Sigmoid colon (tissue), 7 donors: Measurements from ENCODE around the gene ADM2. TPM values are rescaled to one million over a fixed set of nuclear protein-coding genes. Genes with fewer than 3 reads are reported as not detected.

ENCODE experiments used
- DNase-seq: peaks from one replicate; pipeline ENCODE4 v3.0.0-alpha.2; 2019
- H3K27ac ChIP-seq, 4 donors: fragments of 200-600 bp; sonication (generic); one replicate each; pipeline ENCODE4 v1.5.1; 2016 to 2019; ENCODE audit warnings: mild to moderate bottlenecking in 1 of 4
- H3K27me3 ChIP-seq, 3 donors: fragments of 200-600 bp; sonication (generic); one replicate each; pipeline ENCODE4 v1.5.1; 2019; ENCODE audit warnings: mild to moderate bottlenecking in 1 of 3
- H3K36me3 ChIP-seq, 4 donors: fragments of 200-600 bp; sonication (generic); one replicate each; pipeline ENCODE4 v1.5.1; 2016 to 2019
- H3K4me1 ChIP-seq, 4 donors: fragments of 200-600 bp; sonication (generic); one replicate each; pipeline ENCODE4 v1.5.1; 2017 to 2019
- H3K4me3 ChIP-seq, 4 donors: fragments of 200-600 bp; sonication (generic); one replicate each; pipeline ENCODE4 v1.5.1; 2017 to 2019; ENCODE audit warnings: mild to moderate bottlenecking in 2 of 4, moderate library complexity in 1 of 4
- H3K9me3 ChIP-seq, 4 donors: fragments of 200-600 bp in 3 of 4; sonication (generic) in 3 of 4; one replicate each; pipeline versions ENCODE4 v1.5.1 to v1.6.1; 2013 to 2019
- CTCF ChIP-seq, 4 experiments: fragments of 450-650 bp in 3 of 4; fragments of 200-600 bp in 1 of 4; IDR thresholded peaks; one replicate each; pipeline ENCODE4 v1.5.1; 2016 to 2019; ENCODE audit warnings: antibody characterized with exemption in 4 of 4, mild to moderate bottlenecking in 3 of 4, moderate library complexity in 2 of 4
- EP300 ChIP-seq, 4 donors: sonication (generic); formaldehyde crosslinking; IDR thresholded peaks; one replicate each; pipeline ENCODE4 v1.6.1; 2017; ENCODE audit warnings: antibody characterized with exemption in 4 of 4
- POLR2A ChIP-seq, 2 donors: fragments of 450-650 bp; IDR thresholded peaks; one replicate each; pipeline ENCODE4 v1.6.1; 2016; ENCODE audit warnings: antibody characterized with exemption in 2 of 2, mild to moderate bottlenecking in 2 of 2, moderate library complexity in 2 of 2
- POLR2AphosphoS5 ChIP-seq, 4 donors: sonication (generic); formaldehyde crosslinking; IDR thresholded peaks; one replicate each; pipeline ENCODE4 v1.6.1; 2017; ENCODE audit warnings: antibody characterized with exemption in 4 of 4
- WGBS, 2 donors: extraction: QIAGEN DNeasy Blood & Tissue Kit; methylation state at CpG; one replicate each; pipeline ENCODE4 v1.1.7; 2013; 5-methylcytosine and 5-hydroxymethylcytosine counted together
- intact Hi-C: fragments of 100-400 bp; cut with DNase I; formaldehyde crosslinking; loops from one replicate; pipeline ENCODE4 v1.15.1; 2023
- polyA plus RNA-seq, 3 donors: library from polyadenylated mRNA; stranded (reverse); fragments of 200-250 nt; gene quantifications; one replicate each; pipeline ENCODE4 v1.2.3, GENCODE V29; 2013
- total RNA-seq, 4 donors: library from RNA; depleted of rRNA; stranded (reverse); fragments of >200 nt; gene quantifications; one replicate each; pipeline ENCODE4 v1.1.0, GENCODE V29; 2016
- donor health status: healthy with polysubstance abuse.
- donor health status: Bipolar disorder and iron deficiency.
- donor health status: healthy.

Gene ADM2
- total and polyA plus RNA-seq, 7 donors: 1.2 to 8.6 (median 3.2) TPM; not detected in 4

- WGBS, 2 donors: 94 to 96% methylated on average over 30 of the region's 30 CpGs
- no peak overlapping the region for H3K27ac ChIP-seq
- H3K36me3 ChIP-seq: peaks cover 72 to 100% (median 95%) of the 10 kb centered on the region in 4 donors
- no peaks in the 10 kb centered on the region for H3K4me1 ChIP-seq
- no peaks in the 10 kb centered on the region for H3K9me3 ChIP-seq
- intact Hi-C loops: no loop called here
- H3K27me3 ChIP-seq: no peaks in the 10 kb centered on the region
- DNase-seq: no peak
- no peak for TF ChIP-seq EP300 (IDR thresholded peaks at IDR 0.05)
- no peak overlapping the region for H3K4me3 ChIP-seq
These were observed 19.3 kb upstream of the ADM2 start for GRCh38 chr22:50461979-50462540.

GRCh38 chr22:50463188-50463900, 18.0 kb upstream of the ADM2 start:
- no peak for DNase-seq
- Histone ChIP-seq H3K9me3 (no peaks in the 10 kb centered on the region), H3K27me3 (no peaks in the 10 kb centered on the region), H3K4me3 (no peak overlapping the region), H3K27ac (no peak overlapping the region), H3K36me3 (peaks cover 78 to 96% (median 94%) of the 10 kb centered on the region in 4 donors), H3K4me1 (no peaks in the 10 kb centered on the region)
- no peak for TF ChIP-seq EP300 (IDR thresholded peaks at IDR 0.05)
- no peak for TF ChIP-seq POLR2A (IDR thresholded peaks at IDR 0.05)
- TF ChIP-seq POLR2AphosphoS5 (IDR thresholded peaks at IDR 0.05): no peak
- no peak for TF ChIP-seq CTCF (IDR thresholded peaks at IDR 0.05)
- WGBS, 2 donors: 92 to 95% methylated on average over 28 of the region's 28 CpGs
- intact Hi-C loops: no loop called here

- H3K27ac ChIP-seq: no peak overlapping the region
- intact Hi-C loops: no loop called here
- peaks cover 0 to 7% (median 5%) of the 10 kb centered on the region in 4 donors for H3K4me1 ChIP-seq
- no peak for DNase-seq
- H3K9me3 ChIP-seq: no peaks in the 10 kb centered on the region
- H3K36me3 ChIP-seq: peaks cover 73 to 85% (median 84%) of the 10 kb centered on the region in 4 donors
- no peak for TF ChIP-seq POLR2AphosphoS5 (IDR thresholded peaks at IDR 0.05)
- no peak for TF ChIP-seq POLR2A (IDR thresholded peaks at IDR 0.05)
- no peak for TF ChIP-seq CTCF (IDR thresholded peaks at IDR 0.05)
- TF ChIP-seq EP300 (IDR thresholded peaks at IDR 0.05): no peak
- no peak overlapping the region for H3K4me3 ChIP-seq
- 92 to 93% methylated on average over 24 of the region's 24 CpGs for WGBS, 2 donors
- H3K27me3 ChIP-seq: no peaks in the 10 kb centered on the region
These were observed 16.9 kb upstream of the ADM2 start for GRCh38 chr22:50464451-50464850.

GRCh38 chr22:50465066-50465930, 16.0 kb upstream of the ADM2 start:
- Histone ChIP-seq H3K27ac (no peak overlapping the region), H3K27me3 (no peaks in the 10 kb centered on the region), H3K4me1 (peaks cover 0 to 16% (median 13%) of the 10 kb centered on the region in 4 donors), H3K36me3 (peaks cover 65 to 76% (median 75%) of the 10 kb centered on the region in 4 donors), H3K9me3 (no peaks in the 10 kb centered on the region), H3K4me3 (no peak overlapping the region)
- intact Hi-C loops: no loop called here
- TF ChIP-seq POLR2A (IDR thresholded peaks at IDR 0.05) (no peak), EP300 (IDR thresholded peaks at IDR 0.05) (no peak), CTCF (IDR thresholded peaks at IDR 0.05) (no peak), POLR2AphosphoS5 (IDR thresholded peaks at IDR 0.05) (no peak)
- 92 to 94% methylated on average over 30 of the region's 30 CpGs for WGBS, 2 donors
- DNase-seq: no peak

- Histone ChIP-seq H3K9me3 (no peaks in the 10 kb centered on the region), H3K27ac (no peak overlapping the region), H3K27me3 (no peaks in the 10 kb centered on the region), H3K4me3 (no peak overlapping the region), H3K36me3 (peaks cover 48 to 56% (median 55%) of the 10 kb centered on the region in 4 donors), H3K4me1 (peaks cover 0 to 36% (median 34%) of the 10 kb centered on the region in 4 donors)
- no peak for TF ChIP-seq EP300 (IDR thresholded peaks at IDR 0.05)
- no peak for TF ChIP-seq CTCF (IDR thresholded peaks at IDR 0.05)
- no peak for TF ChIP-seq POLR2A (IDR thresholded peaks at IDR 0.05)
- no peak for TF ChIP-seq POLR2AphosphoS5 (IDR thresholded peaks at IDR 0.05)
- no peak for DNase-seq
- 81 to 95% methylated on average over 24 of the region's 24 CpGs for WGBS, 2 donors
- intact Hi-C loops: no loop called here
These were observed 14.0 kb upstream of the ADM2 start for GRCh38 chr22:50467341-50467740.
